Loucy (cell line): ENCODE results near the gene ATAD3A.
"Not testable (repeated sequence)": the region's sequence is repeated elsewhere in the genome, so short reads cannot be mapped to it uniquely, and the experiment has no call there.

ENCODE experiments used
- H2AFZ ChIP-seq: fragments of 200-600 bp; sonication (generic); 2 replicates; pipeline ENCODE4 v1.6.0; 2016; ENCODE audit warnings: antibody characterized with exemption, mild to moderate bottlenecking, low read length, moderate library complexity
- H3F3A ChIP-seq: fragments of 200-600 bp; 2 replicates; pipeline ENCODE4 v1.6.0; 2016; ENCODE audit warnings: antibody characterized with exemption, low read depth, mild to moderate bottlenecking
- H3K27me3 ChIP-seq: fragments of 200-600 bp; sonication (generic); 2 replicates; pipeline ENCODE4 v1.6.1; 2014; ENCODE audit warnings: low read length, mild to moderate bottlenecking; ENCODE audit not compliant: insufficient read depth, poor library complexity, severe bottlenecking
- H3K36me3 ChIP-seq: fragments of 200-600 bp; sonication (generic); 2 replicates; pipeline ENCODE4 v1.6.1; 2016; ENCODE audit warnings: low read length; ENCODE audit not compliant: insufficient read depth
- H3K4me1 ChIP-seq: fragments of 200-600 bp; sonication (generic); 2 replicates; pipeline ENCODE4 v1.5.1; 2014; ENCODE audit warnings: low read length, mild to moderate bottlenecking; ENCODE audit not compliant: insufficient read depth, poor library complexity, severe bottlenecking
- H3K4me2 ChIP-seq: fragments of 200-600 bp; sonication (generic); 2 replicates; pipeline ENCODE4 v1.6.0; 2014; ENCODE audit warnings: antibody characterized with exemption, low read length, low read depth, mild to moderate bottlenecking; ENCODE audit not compliant: poor library complexity, severe bottlenecking
- H3K4me3 ChIP-seq: fragments of 200-600 bp; sonication (generic); 2 replicates; pipeline ENCODE4 v1.5.1; 2014; ENCODE audit warnings: low read length, mild to moderate bottlenecking, mixed read lengths; ENCODE audit not compliant: poor library complexity, severe bottlenecking
- H3K79me2 ChIP-seq: fragments of 200-600 bp; sonication (generic); 2 replicates; pipeline ENCODE4 v1.6.1; 2014; ENCODE audit warnings: low read length; ENCODE audit not compliant: insufficient read depth
- H3K9ac ChIP-seq: fragments of 200-600 bp; sonication (generic); 2 replicates; pipeline ENCODE4 v1.6.0; 2014; ENCODE audit warnings: mild to moderate bottlenecking, low read depth, low read length, moderate library complexity; ENCODE audit not compliant: poor library complexity, severe bottlenecking
- H3K9me2 ChIP-seq: fragments of 200-600 bp; sonication (generic); replicated peaks from 2 replicates; pipeline ENCODE4 v1.6.1; 2016; ENCODE audit warnings: low read depth, low read length, mixed read lengths
- H3K9me3 ChIP-seq: fragments of 200-600 bp; sonication (generic); 2 replicates; pipeline ENCODE4 v1.6.1; 2014; ENCODE audit warnings: mild to moderate bottlenecking, antibody characterized with exemption, low read length, low read depth; ENCODE audit not compliant: insufficient read depth
- H4K20me1 ChIP-seq: fragments of 200-600 bp; sonication (generic); 2 replicates; pipeline ENCODE4 v1.6.0; 2014; ENCODE audit warnings: antibody characterized with exemption, low read length, mild to moderate bottlenecking; ENCODE audit not compliant: insufficient read depth, poor library complexity, severe bottlenecking
- CTCF ChIP-seq: fragments of 200-600 bp; sonication (generic); conservative IDR thresholded peaks from 2 replicates; pipeline ENCODE4 v1.5.1; 2014; ENCODE audit warnings: mild to moderate bottlenecking, antibody characterized with exemption, low read length
- EZH2phosphoT487 ChIP-seq: fragments of 200-600 bp; IDR thresholded peaks from 2 replicates; pipeline ENCODE4 v1.6.1; 2018; ENCODE audit warnings: antibody characterized with exemption, mild to moderate bottlenecking, moderate library complexity, borderline replicate concordance

Gene ATAD3A

GRCh38 chr1:1470626-1471388 lies 41.2 kb upstream of the ATAD3A start:
- Histone ChIP-seq H3K79me2 (peaks cover 24% of the 10 kb centered on the region), H3F3A (0 out of 2 replicates have a peak, but pooled peaks cover 3% of the 10 kb centered on the region), H3K4me3 (peak overlapping the region; percentile 85), H2AFZ (peak overlapping the region; percentile 85), H3K9ac (peak overlapping the region; percentile 83), H3K9me3 (no peaks in the 10 kb centered on the region), H3K36me3 (no peaks in the 10 kb centered on the region), H3K4me2 (peak overlapping the region; percentile 72), H3K4me1 (peaks cover 14% of the 10 kb centered on the region), H4K20me1 (peaks cover 12% of the 10 kb centered on the region), H3K9me2 (no peaks in the 10 kb centered on the region), H3K27me3 (no peaks in the 10 kb centered on the region)
- TF ChIP-seq CTCF (no peak), EZH2phosphoT487 (no peak)

GRCh38 chr1:1471389-1472052 lies 40.4 kb upstream of the ATAD3A start, which contains the start of gene ATAD3B:
ATAD3B (plus strand) TSS chr1:1471765; CDS start chr1:1471885, 120 bp downstream.
- no peaks in the 10 kb centered on the region for H3K9me3 ChIP-seq
- H3K4me3 ChIP-seq = peak within 1 kb of the TSS; percentile 85
- 0 out of 2 replicates have a peak, but pooled peaks cover 3% of the 10 kb centered on the region for H3F3A ChIP-seq
- H3K79me2 ChIP-seq = peaks cover 24% of the 10 kb centered on the region
- H3K4me2 ChIP-seq = peak within 1 kb of the TSS; percentile 94
- H3K36me3 ChIP-seq = no peaks in the 10 kb centered on the region
- H3K4me1 ChIP-seq = peaks cover 14% of the 10 kb centered on the region
- no peaks in the 10 kb centered on the region for H3K27me3 ChIP-seq
- no peaks in the 10 kb centered on the region for H3K9me2 ChIP-seq
- H4K20me1 ChIP-seq = peaks cover 12% of the 10 kb centered on the region
- peak within 1 kb of the TSS; percentile 85 for H2AFZ ChIP-seq
- peak within 1 kb of the TSS; percentile 83 for H3K9ac ChIP-seq
- TF ChIP-seq CTCF (no peak), EZH2phosphoT487 (no peak)

GRCh38 chr1:1472053-1472876 lies 39.7 kb upstream of the ATAD3A start:
- H2AFZ ChIP-seq, H3K9me3 ChIP-seq, H3K9me2 ChIP-seq, H3F3A ChIP-seq, H3K27me3 ChIP-seq, H3K36me3 ChIP-seq: not testable (repeated sequence)
- Histone ChIP-seq H3K79me2 (peaks cover 31% of the 10 kb centered on the region), H3K4me2 (peak overlapping the region; percentile 94), H3K9ac (peak overlapping the region; percentile 70), H4K20me1 (peaks cover 12% of the 10 kb centered on the region), H3K4me3 (peak overlapping the region; percentile 85), H3K4me1 (peaks cover 14% of the 10 kb centered on the region)

GRCh38 chr1:1476011-1476410 lies 36.0 kb upstream of the ATAD3A start:
- H3F3A ChIP-seq, H3K9me3 ChIP-seq, H3K4me1 ChIP-seq, H3K4me3 ChIP-seq, H3K4me2 ChIP-seq, H3K27me3 ChIP-seq, H2AFZ ChIP-seq, H3K9ac ChIP-seq, H3K9me2 ChIP-seq: not testable (repeated sequence)
- Histone ChIP-seq H3K36me3 (peaks cover 12% of the 10 kb centered on the region; the same call in 1 of the 2 replicates), H4K20me1 (peaks cover 12% of the 10 kb centered on the region), H3K79me2 (peaks cover 31% of the 10 kb centered on the region)
